HFFc6 (cell line): ENCODE data around the gene S100B. TPM values are rescaled to one million over a fixed set of nuclear protein-coding genes. Genes with fewer than 3 reads are reported as not detected.
"Not testable (repeated sequence)": the region's sequence is repeated elsewhere in the genome, so short reads cannot be mapped to it uniquely, and the experiment has no call there.

Experiments used
- DNase-seq: peaks from one replicate; pipeline ENCODE4 v3.0.0-alpha.2; 2018
- H3K27ac Mint-ChIP-seq: 2 replicates; pipeline ENCODE4 v1.8.0; 2020; ENCODE audit warnings: mild to moderate bottlenecking, mixed read lengths
- H3K27me3 Mint-ChIP-seq: 2 replicates; pipeline ENCODE4 v1.8.0; 2021; ENCODE audit warnings: mild to moderate bottlenecking, moderate library complexity, mixed read lengths; ENCODE audit not compliant: insufficient read depth
- H3K36me3 Mint-ChIP-seq: 2 replicates; pipeline ENCODE4 v1.8.0; 2021; ENCODE audit warnings: low read depth, mixed read lengths
- H3K4me1 Mint-ChIP-seq: 2 replicates; pipeline ENCODE4 v1.8.0; 2020; ENCODE audit warnings: low read depth, mixed read lengths
- H3K4me3 Mint-ChIP-seq: 2 replicates; pipeline ENCODE4 v1.8.0; 2020; ENCODE audit warnings: mild to moderate bottlenecking, moderate library complexity, mixed read lengths
- H3K9me3 Mint-ChIP-seq: 2 replicates; pipeline ENCODE4 v1.8.0; 2020; ENCODE audit warnings: mild to moderate bottlenecking, mixed read lengths
- CTCF ChIP-seq: fragments of 200-600 bp; sonication (generic); IDR thresholded peaks from 2 replicates; pipeline ENCODE4 v1.5.0; 2021; ENCODE audit warnings: antibody characterized with exemption, mild to moderate bottlenecking
- total RNA-seq, 6 experiments: library from RNA; stranded (reverse); fragmentation: NEBNext Ultra II Directional; extraction: Animal tissue kit (Norgen Biotek cat#: 25700); gene quantifications; 2 replicates in 1 of 6; 3 replicates in 5 of 6; pipeline ENCODE4 v1.2.3, GENCODE V29; 2021

Gene S100B
- total RNA-seq, 6 experiments from 2014 or later = not detected

DNA sequence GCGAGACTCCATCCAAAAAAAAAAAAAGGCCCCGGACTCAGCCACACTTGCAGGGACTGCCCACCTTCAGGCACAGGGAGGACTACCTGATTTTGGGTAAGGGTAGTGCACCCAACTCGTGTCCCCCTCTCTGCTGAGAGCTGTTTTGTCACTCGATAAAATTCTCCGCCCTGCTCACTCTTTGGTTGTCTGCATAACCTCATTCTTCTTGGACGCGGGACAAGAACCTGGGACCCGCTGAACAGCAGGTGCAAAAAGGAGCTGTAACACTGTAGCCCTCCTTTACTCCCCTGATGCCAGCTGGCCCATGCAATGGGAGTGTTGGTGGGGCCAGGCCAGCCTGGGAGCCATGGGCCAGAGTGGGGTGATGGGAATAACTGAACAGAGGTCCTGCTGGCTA, 10.6 kb downstream of the S100B start:
- Mint-ChIP-seq H3K4me3 (no peak overlapping the region), H3K36me3 (peaks cover 11% of the 10 kb centered on the region), H3K4me1 (peaks cover 7% of the 10 kb centered on the region), H3K9me3 (peaks cover 45% of the 10 kb centered on the region), H3K27ac (no peak overlapping the region), H3K27me3 (peaks cover 10% of the 10 kb centered on the region)
- no peak for TF ChIP-seq CTCF
- DNase-seq = no peak

DNA sequence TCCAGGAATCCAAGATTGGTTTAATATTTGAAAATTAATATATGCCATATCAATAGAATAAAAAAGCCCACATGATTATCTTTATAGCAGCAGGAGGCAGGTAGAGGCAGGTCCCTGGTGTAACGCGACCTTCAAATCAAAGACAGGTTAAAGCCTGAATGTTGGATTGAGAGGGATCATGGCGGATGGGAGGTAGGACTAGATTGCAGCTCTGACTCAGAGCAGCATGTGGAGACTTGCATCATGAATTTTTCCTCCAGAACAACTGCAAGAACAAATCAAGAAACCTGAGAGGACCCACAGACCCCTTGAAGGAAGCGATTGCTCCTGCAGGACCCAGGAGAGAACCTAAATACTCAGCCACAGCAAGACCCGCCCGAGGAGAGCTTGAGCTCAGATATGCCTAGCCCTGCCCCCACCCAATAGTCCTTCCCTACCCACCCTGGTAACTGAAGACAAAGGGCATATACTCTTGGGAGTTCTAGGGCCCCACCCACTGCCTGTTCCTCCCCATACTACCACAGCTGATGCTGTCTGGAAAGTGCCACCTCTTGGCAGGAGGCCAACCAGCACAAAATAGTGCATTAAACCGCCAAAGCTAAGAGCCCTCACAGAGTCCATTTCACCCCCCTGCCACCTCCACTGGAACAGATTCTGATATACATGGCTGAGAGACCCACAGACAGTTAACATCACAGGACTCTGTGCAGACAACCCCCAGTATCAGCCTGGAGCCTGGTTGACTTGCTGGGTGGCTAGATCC, 19.5 kb downstream of the S100B start:
- Mint-ChIP-seq H3K9me3 (peaks cover 81% of the 10 kb centered on the region), H3K36me3 (peaks cover 71% of the 10 kb centered on the region), H3K4me1 (no peaks in the 10 kb centered on the region), H3K27me3 (peaks cover 2% of the 10 kb centered on the region; the same call in 1 of the 2 replicates), H3K4me3 (no peak overlapping the region), H3K27ac (no peak overlapping the region)
- DNase-seq = no peak
- TF ChIP-seq CTCF = no peak

- Mint-ChIP-seq H3K9me3 (peaks cover 81% of the 10 kb centered on the region), H3K4me3 (no peak overlapping the region), H3K27me3 (peaks cover 2% of the 10 kb centered on the region; the same call in 1 of the 2 replicates), H3K4me1 (no peaks in the 10 kb centered on the region), H3K27ac (no peak overlapping the region), H3K36me3 (peaks cover 86% of the 10 kb centered on the region)
- TF ChIP-seq CTCF = no peak
- DNase-seq = no peak
Observed at GRCh38 chr21:46581780-46582307, 23.0 kb downstream of the S100B start.

DNA sequence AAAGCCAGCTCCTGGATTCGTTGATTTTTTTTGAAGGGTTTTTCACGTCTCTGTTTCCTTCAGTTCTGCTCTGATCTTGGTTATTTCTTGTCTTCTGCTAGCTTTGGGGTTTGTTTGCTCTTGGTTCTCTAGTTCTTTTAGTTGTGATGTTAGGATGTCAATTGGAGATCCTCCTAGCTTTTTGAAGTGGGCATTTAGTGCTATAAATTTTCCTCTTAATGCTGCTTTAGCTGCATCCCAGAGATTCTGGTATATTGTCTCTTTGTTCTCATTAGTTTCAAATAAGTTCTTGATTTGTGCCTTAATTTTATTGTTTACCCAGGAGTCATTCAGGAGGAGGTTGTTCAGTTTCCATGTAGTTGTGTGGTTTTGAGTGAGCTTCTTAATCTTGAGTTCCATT, 25.5 kb downstream of the S100B start:
- not testable (repeated sequence) for H3K4me3 Mint-ChIP-seq, H3K4me1 Mint-ChIP-seq, H3K27ac Mint-ChIP-seq, H3K27me3 Mint-ChIP-seq, DNase-seq
- Mint-ChIP-seq H3K36me3 (peaks cover 84% of the 10 kb centered on the region), H3K9me3 (peaks cover 61% of the 10 kb centered on the region)

- DNase-seq, H3K4me1 Mint-ChIP-seq, H3K4me3 Mint-ChIP-seq, H3K27ac Mint-ChIP-seq, H3K27me3 Mint-ChIP-seq: not testable (repeated sequence)
- Mint-ChIP-seq H3K9me3 (peaks cover 48% of the 10 kb centered on the region), H3K36me3 (peaks cover 81% of the 10 kb centered on the region)
Observed at GRCh38 chr21:46577786-46578185, 27.1 kb downstream of the S100B start.

DNA sequence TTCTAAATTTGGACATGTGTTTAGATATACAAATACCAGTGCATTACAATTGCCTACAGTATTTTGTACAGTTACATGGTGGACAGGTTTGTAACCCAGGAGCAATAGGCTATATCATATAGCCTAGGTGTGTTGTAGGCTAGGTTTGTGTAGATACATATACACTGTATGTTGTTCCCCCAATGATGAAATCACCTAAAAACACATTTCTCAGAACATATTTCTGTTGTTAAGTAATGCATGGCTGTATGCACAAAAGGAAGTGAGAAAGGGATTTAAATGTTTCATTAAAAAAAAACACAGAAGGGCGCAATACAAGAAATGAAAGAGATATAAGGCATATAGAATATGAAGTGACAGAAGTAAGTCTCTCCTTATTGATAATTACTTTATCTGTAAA, 32.0 kb downstream of the S100B start:
- Mint-ChIP-seq H3K27me3 (no peaks in the 10 kb centered on the region; the same call in none of the 2 replicates), H3K9me3 (peaks cover 11% of the 10 kb centered on the region), H3K4me1 (no peaks in the 10 kb centered on the region), H3K36me3 (peaks cover 69% of the 10 kb centered on the region), H3K27ac (no peak overlapping the region), H3K4me3 (no peak overlapping the region)
- DNase-seq = no peak
- TF ChIP-seq CTCF = no peak
